Testis (tissue), 3 donors: Measurements from ENCODE around the gene TBC1D24. TPM values are rescaled to one million over a fixed set of nuclear protein-coding genes. Genes with fewer than 3 reads are reported as not detected.

Experiments
- DNase-seq: peaks from one replicate; pipeline ENCODE4 v3.0.0-alpha.2; 2019
- H3K27ac ChIP-seq, 2 donors: fragments of 200-600 bp; sonication (generic); one replicate each; pipeline ENCODE4 v1.5.1; 2019
- H3K27me3 ChIP-seq: fragments of 200-600 bp; sonication (generic); one replicate; pipeline ENCODE4 v1.5.1; 2019
- H3K36me3 ChIP-seq: fragments of 200-600 bp; sonication (generic); one replicate; pipeline ENCODE4 v1.5.1; 2017; ENCODE audit warnings: low read depth; ENCODE audit errors: missing control alignments
- H3K4me1 ChIP-seq: fragments of 200-600 bp; sonication (generic); one replicate; pipeline ENCODE4 v1.5.1; 2019
- H3K4me3 ChIP-seq, 2 donors: fragments of 200-600 bp; sonication (generic); one replicate each; pipeline ENCODE4 v1.5.1; 2017 to 2019
- H3K9me3 ChIP-seq: fragments of 200-600 bp; sonication (generic); one replicate; pipeline ENCODE4 v1.5.1; 2017
- POLR2A ChIP-seq: fragments of 450-650 bp; IDR thresholded peaks from one replicate; pipeline ENCODE4 v1.6.1; 2017; ENCODE audit warnings: antibody characterized with exemption, mild to moderate bottlenecking, moderate library complexity
- WGBS, 2 donors: methylation state at CpG; one replicate each; pipeline ENCODE4 v1.1.5; 2018; 5-methylcytosine and 5-hydroxymethylcytosine counted together
- intact Hi-C: fragments of 100-400 bp; cut with DNase I; formaldehyde crosslinking; loops from one replicate; pipeline ENCODE4 v1.15.1; 2023; ENCODE audit warnings: low total_unique reads
- polyA plus RNA-seq: library from polyadenylated mRNA; stranded (reverse); fragments of 350-450 nt; fragmentation: Illumina TruSeq; extraction: RNeasy Lipid Tissue Mini Kit (QIAGEN cat#74804); gene quantifications from one replicate; pipeline ENCODE4 v1.2.3, GENCODE V29; 2014; ENCODE audit warnings: low read depth, low replicate concordance; ENCODE audit not compliant: insufficient read depth
- total RNA-seq, 2 donors: library from RNA; depleted of rRNA; stranded (reverse); fragments of >200 nt; gene quantifications; one replicate each; pipeline ENCODE4 v1.2.3, GENCODE V29; 2016
- TF ChIP-seq, protein P1 (sequence below), 3 experiments: fragments of 450-650 bp in 2 of 3; fragments of 200-600 bp in 1 of 3; sonication (generic) in 1 of 3; IDR thresholded peaks; one replicate each; pipeline ENCODE4 v1.5.1; 2016 to 2019; ENCODE audit warnings: antibody characterized with exemption in 3 of 3, mild to moderate bottlenecking in 2 of 3, moderate library complexity in 1 of 3

TBC1D24 gene
- total and polyA plus RNA-seq, 3 donors from 2014 or later = 5.3 to 13.5 (median 11.2) TPM

DNA sequence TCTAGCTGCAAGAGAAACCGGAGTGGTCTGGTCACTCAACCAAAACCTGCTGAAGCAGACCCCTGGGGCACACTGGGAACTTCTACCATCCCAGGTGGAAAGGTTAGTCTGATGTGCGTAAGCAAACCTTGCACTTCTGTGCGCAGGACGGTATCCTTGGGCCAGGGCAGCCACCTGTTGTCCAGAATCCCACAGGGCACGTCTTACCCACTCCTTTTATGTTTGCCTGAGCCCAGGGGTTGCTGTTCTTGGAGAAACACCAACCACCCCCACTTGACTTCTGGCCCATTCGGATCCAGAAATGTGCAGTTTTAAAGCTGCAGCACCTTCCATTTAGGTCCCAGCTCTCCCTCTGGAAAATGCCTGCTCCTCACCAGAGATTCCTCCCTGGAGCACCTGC lies 18.7 kb downstream of the TBC1D24 start:
- H3K9me3 ChIP-seq = no peaks in the 10 kb centered on the region
- intact Hi-C loops = no loop called here
- no peaks in the 10 kb centered on the region for H3K36me3 ChIP-seq
- 73 to 75% methylated on average over 6 of the region's 6 CpGs for WGBS, 2 donors
- DNase-seq = no peak
- no peak overlapping the region for H3K27ac ChIP-seq
- H3K4me3 ChIP-seq = no peak overlapping the region
- H3K4me1 ChIP-seq = peaks cover 15% of the 10 kb centered on the region
- no peaks in the 10 kb centered on the region for H3K27me3 ChIP-seq
- TF ChIP-seq, protein P1, sequence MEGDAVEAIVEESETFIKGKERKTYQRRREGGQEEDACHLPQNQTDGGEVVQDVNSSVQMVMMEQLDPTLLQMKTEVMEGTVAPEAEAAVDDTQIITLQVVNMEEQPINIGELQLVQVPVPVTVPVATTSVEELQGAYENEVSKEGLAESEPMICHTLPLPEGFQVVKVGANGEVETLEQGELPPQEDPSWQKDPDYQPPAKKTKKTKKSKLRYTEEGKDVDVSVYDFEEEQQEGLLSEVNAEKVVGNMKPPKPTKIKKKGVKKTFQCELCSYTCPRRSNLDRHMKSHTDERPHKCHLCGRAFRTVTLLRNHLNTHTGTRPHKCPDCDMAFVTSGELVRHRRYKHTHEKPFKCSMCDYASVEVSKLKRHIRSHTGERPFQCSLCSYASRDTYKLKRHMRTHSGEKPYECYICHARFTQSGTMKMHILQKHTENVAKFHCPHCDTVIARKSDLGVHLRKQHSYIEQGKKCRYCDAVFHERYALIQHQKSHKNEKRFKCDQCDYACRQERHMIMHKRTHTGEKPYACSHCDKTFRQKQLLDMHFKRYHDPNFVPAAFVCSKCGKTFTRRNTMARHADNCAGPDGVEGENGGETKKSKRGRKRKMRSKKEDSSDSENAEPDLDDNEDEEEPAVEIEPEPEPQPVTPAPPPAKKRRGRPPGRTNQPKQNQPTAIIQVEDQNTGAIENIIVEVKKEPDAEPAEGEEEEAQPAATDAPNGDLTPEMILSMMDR (IDR thresholded peaks at IDR 0.05) = no peak
- TF ChIP-seq POLR2A = no peak

DNA sequence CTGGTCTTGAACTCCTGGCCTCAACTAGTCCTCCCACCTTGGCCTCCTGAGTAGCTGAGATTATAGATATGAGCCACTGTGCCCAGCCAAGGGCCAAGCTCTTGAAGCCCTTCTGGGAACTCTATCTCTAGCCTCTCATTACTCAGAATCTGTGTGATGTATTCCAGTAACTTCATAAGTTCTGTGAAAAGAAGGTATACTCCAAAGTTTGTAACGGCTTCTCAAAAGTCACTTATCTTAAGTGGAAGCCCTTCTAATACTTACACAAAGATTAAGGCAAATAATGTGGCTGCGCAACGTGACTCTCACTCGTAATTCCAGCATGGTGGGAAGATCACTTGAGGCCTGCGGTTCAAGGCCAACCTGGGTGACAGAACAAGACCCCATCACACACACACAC lies 19.7 kb downstream of the TBC1D24 start:
- no peaks in the 10 kb centered on the region for H3K27me3 ChIP-seq
- H3K4me3 ChIP-seq = no peak overlapping the region
- peaks cover 15% of the 10 kb centered on the region for H3K4me1 ChIP-seq
- H3K27ac ChIP-seq = no peak overlapping the region
- H3K36me3 ChIP-seq = no peaks in the 10 kb centered on the region
- intact Hi-C loops = no loop called here
- 94 to 98% methylated on average over 5 of the region's 5 CpGs for WGBS, 2 donors
- no peak for TF ChIP-seq POLR2A
- TF ChIP-seq, protein P1 (IDR thresholded peaks at IDR 0.05) = no peak
- no peak for DNase-seq
- H3K9me3 ChIP-seq = no peaks in the 10 kb centered on the region

DNA sequence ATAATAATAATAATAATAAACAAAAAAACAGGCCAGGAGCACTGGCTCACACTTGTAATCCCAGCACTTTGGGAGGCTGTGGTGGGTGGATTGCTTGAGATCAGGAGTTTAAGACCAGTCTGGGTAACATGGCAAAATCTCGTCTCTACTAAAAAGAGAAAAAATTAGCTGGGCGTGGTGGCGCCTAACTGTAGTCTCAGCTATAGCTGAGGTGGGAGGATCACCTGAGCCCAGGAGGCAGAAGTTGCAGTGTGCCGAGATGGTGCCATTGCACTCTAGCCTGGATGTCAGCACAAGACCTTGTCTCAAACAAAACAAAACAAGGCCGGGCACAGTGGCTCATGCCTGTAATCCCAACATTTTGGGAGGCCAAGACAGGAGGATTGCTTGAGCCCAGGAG lies 20.1 kb downstream of the TBC1D24 start:
- intact Hi-C loops = no loop called here

DNA sequence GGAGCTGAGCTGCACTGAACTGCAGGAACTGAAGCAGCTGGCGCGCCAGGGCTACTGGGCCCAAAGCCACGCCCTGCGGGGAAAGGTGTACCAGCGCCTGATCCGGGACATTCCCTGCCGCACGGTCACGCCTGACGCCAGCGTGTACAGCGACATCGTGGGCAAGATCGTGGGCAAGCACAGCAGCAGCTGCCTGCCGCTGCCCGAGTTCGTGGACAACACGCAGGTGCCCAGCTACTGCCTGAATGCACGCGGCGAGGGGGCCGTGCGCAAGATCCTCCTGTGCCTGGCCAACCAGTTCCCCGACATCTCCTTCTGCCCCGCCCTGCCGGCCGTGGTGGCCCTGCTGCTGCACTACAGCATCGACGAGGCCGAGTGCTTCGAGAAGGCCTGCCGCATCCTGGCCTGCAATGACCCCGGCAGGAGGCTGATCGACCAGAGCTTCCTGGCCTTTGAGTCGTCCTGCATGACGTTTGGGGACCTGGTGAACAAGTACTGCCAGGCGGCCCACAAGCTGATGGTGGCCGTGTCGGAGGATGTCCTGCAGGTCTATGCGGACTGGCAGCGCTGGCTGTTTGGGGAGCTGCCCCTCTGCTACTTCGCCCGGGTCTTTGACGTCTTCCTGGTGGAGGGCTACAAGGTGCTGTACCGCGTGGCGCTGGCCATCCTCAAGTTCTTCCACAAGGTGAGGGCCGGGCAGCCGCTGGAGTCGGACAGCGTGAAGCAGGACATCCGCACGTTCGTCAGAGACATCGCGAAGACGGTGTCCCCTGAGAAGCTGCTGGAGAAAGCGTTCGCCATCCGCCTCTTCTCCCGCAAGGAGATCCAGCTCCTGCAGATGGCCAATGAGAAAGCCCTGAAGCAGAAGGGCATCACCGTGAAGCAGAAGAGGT lies 21.5 kb downstream of the TBC1D24 start:
- no peak for DNase-seq
- Histone ChIP-seq H3K36me3 (no peaks in the 10 kb centered on the region), H3K27ac (no peak overlapping the region), H3K27me3 (no peaks in the 10 kb centered on the region), H3K4me3 (no peak overlapping the region), H3K9me3 (no peaks in the 10 kb centered on the region), H3K4me1 (peaks cover 16% of the 10 kb centered on the region)
- intact Hi-C loops = no loop called here
- TF ChIP-seq, protein P1 (IDR thresholded peaks at IDR 0.05) = no peak
- no peak for TF ChIP-seq POLR2A
- 94 to 95% methylated on average over 21 to 62 of the region's 62 CpGs for WGBS, 2 donors

More for the DNA sequence above, 20.1 kb downstream of the TBC1D24 start:
- no peak for TF ChIP-seq POLR2A
- TF ChIP-seq, protein P1 (IDR thresholded peaks at IDR 0.05) = no peak
- no peaks in the 10 kb centered on the region for H3K9me3 ChIP-seq
- no peak overlapping the region for H3K4me3 ChIP-seq
- WGBS, 2 donors = 92 to 99% methylated on average over 5 of the region's 5 CpGs
- no peaks in the 10 kb centered on the region for H3K27me3 ChIP-seq
- no peak overlapping the region for H3K27ac ChIP-seq
- H3K36me3 ChIP-seq = no peaks in the 10 kb centered on the region
- peaks cover 15% of the 10 kb centered on the region for H3K4me1 ChIP-seq
- no peak for DNase-seq
